Measurements from ENCODE around the gene HEXIM1. TPM values are rescaled to one million over a fixed set of nuclear protein-coding genes. Genes with fewer than 3 reads are reported as not detected.

Gene HEXIM1
- polyA plus RNA-seq, 1 donor, result 36.1 TPM

DNA sequence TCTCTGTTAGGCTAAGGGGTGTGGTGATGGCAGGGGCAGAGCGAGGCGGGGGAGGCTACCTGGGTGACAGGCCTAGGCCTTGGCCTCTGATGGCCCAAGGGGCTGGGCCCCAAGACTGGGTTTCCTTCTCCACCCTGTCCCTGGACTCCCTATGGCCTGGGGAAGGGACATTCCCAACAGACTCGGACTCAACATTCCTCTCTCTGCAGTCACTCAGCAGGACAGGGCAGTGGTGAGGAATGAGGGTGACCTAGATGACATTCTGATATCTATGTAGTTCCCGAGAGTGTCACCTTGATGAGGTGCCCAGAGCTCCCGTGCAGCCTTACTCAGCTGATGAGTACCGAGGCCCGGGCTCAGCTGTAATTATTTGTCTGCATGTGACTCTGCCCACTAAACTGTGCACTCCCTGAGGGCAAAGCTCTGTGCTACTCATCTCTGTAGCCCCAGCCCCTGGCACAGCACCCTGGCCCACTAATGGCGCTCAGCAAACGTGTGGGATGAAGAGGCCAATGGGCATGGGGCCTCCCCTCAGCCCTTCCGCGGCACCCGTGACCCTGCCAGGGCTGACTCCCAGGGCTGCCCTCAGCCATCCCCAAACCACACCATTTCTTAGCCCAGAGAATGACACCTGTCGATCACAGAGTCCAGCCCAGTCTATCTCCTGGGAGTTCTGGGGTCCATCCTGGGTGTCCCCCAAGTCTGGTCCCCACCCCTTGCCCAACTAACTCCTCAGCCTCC, 18.2 kb upstream of the HEXIM1 start:
- Histone ChIP-seq H3K27me3 (ENCODE audit: control insufficient read depth, insufficient read depth, low read length) (no peaks in the 10 kb centered on the region), H3K27ac (ENCODE audit: low read length) (peak overlapping the region; percentile 92), H3K4me3 (ENCODE audit: low read length) (no peak overlapping the region), H3K36me3 (ENCODE audit: control insufficient read depth, insufficient read depth, low read length) (no peaks in the 10 kb centered on the region), H3K9me3 (ENCODE audit: control insufficient read depth, low read depth, low read length) (peaks cover 8% of the 10 kb centered on the region), H3K4me1 (ENCODE audit: control insufficient read depth, insufficient read depth, low read length) (peaks cover 55% of the 10 kb centered on the region)
- WGBS (ENCODE audit: insufficient coverage, low lambda C conversion rate), result no CpG with 5 or more reads among the region's 13 CpGs
- DNase-seq, result no peak

DNA sequence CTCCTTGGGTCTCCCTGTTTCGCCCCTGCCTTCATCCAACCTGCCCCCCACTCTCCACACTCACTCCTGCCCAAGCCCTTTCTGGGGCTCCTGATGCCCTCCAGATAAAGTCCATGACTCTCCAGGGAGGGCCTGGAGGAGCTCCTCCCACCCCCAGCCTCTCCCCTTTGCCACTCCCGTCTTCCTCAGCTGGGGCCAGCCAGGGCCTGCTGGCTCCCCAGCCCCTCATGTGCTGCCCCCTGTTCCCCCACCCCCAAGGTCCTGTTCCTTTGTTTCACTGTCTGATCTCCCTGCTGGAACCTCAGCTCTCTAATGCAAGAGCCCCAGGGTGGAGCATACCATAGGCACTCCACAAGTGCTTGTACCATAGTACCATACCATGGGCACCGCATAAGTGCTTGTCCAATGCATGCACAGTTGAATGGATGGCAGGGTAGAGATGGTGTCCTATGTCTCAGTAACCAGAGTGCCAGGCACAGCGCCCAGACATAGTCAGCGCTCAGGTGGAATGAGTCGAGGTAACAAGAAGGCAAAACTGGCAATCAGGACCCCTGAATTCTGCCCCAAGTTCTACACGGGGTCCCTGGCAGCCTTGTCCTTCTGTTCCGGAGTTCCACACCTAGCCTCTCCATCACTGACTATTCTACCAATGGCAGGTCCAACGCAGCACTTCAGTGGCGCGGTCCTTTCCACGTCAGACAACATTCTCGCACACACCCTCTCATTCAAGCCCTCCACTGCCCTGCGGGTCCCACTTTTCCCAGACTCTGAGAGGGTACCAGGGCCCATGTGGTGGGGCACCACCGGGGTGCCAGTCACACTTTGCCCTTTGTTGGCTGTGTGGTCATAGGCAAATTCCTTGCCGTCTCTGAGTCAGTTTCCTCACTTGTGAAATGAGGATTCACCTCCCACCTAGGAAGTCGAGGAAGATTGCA, 17.3 kb upstream of the HEXIM1 start:
- Histone ChIP-seq H3K4me3 (ENCODE audit: low read length) (peak overlapping the region; percentile 89), H3K27me3 (ENCODE audit: control insufficient read depth, insufficient read depth, low read length) (no peaks in the 10 kb centered on the region), H3K27ac (ENCODE audit: low read length) (peak overlapping the region; percentile 92), H3K9me3 (ENCODE audit: control insufficient read depth, low read depth, low read length) (peaks cover 8% of the 10 kb centered on the region), H3K36me3 (ENCODE audit: control insufficient read depth, insufficient read depth, low read length) (no peaks in the 10 kb centered on the region), H3K4me1 (ENCODE audit: control insufficient read depth, insufficient read depth, low read length) (peaks cover 55% of the 10 kb centered on the region)
- WGBS (ENCODE audit: insufficient coverage, low lambda C conversion rate), result no CpG with 5 or more reads among the region's 17 CpGs
- no peak for DNase-seq

DNA sequence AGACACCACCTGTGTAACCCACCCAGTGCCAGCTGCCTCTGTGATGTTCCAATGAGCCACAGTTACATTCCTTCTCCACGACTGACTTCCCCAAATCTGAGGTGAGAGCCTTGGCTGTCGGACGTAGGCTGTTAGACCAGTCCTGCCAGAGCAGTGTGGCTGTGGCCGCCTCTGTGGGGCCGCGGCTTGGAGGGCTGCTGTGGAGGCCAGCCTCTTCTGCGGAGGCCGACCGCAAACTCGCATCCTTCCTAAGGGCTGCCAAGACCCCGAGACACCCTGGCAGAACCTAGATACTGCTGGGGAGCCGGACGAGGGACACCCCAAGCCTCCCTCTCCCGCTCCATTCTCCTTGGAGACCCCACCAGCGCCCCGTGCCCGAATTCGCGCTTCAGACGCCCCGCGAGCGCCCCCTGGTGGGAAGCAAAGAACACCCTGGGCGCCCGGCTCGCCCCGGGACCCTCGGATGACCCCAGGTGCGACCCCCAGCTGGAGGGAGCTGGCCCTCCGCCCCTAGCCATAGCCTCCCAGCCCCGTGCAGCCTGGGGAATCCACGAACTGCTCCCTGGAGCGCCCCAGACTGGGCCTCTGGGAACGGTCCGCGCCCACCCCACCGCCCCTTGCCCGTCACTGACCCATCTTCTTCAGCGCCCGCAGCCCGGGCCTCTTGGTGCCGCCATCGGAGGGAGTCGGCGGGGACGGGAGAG, 16.5 kb upstream of the HEXIM1 start:
- Histone ChIP-seq H3K27me3 (ENCODE audit: control insufficient read depth, insufficient read depth, low read length) (no peaks in the 10 kb centered on the region), H3K4me3 (ENCODE audit: low read length) (peak overlapping the region; percentile 89), H3K9me3 (ENCODE audit: control insufficient read depth, low read depth, low read length) (peaks cover 8% of the 10 kb centered on the region), H3K27ac (ENCODE audit: low read length) (peak overlapping the region; percentile 68), H3K36me3 (ENCODE audit: control insufficient read depth, insufficient read depth, low read length) (no peaks in the 10 kb centered on the region), H3K4me1 (ENCODE audit: control insufficient read depth, insufficient read depth, low read length) (peaks cover 59% of the 10 kb centered on the region)
- WGBS (ENCODE audit: insufficient coverage, low lambda C conversion rate), result no CpG with 5 or more reads among the region's 46 CpGs
- no peak for DNase-seq

DNA sequence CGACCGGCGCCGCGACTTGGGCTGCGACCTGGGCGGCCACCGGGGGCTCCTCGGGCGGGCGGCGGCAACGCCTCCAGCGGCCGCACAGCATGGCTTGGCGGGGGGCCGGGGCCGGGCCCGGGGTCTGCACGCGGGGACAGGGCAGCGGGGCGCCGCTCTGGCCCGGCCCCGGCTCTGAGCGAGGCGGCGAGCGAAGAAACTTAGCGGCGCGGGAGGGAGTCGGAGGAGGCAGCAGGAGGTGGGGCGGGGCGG, 16.0 kb upstream of the HEXIM1 start, which contains the start of gene PLCD3:
PLCD3 (minus strand) TSS at position 196 of the 252 bp plus-strand sequence; CDS start at position 91, 105 bp downstream.
- DNase-seq, result no peak

DNA sequence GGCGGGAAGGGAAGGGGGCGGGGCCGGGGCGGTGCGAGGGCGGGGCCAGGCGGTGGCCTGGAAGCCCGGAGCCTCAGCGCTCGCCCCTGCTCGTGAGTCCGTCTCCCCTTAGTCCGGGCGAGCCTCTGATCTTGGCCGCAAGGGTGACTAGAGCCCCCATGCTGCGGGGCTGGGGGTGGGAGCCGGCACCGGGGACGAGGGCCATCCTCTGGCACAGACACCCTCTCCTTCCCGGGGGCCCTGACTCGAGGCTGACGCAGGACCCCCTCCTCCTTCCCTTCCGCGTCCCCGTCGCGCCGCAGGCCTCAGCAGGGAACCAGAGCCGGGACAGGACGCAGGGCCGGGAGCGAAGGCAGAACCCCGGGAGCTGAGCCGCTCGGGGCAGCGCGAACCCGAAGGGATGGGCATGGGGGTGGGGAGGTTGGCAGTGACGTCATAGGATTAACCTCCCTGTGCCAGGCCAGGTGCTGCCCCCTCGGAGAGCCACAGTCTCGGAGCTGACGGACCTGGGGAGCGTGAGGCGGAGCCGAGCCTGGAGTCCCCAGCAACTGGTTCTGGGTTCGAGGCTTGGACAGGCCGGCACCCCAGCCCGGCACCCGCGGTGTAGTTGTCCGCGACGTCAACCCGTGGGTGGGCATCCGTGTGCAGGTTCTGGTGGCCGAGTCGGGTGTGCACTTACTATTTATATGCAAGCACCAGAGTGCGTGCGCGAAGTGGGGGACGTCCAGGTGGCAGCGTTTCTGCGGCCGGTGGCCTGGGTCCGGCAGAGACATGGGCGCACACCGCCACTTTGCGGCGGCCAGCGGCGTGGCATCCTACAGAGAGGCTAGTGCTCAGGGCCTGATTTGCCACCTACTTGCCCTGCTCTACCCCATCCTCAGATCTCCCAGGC, 15.5 kb upstream of the HEXIM1 start:
- peak overlapping the region; percentile 98 for H3K27ac ChIP-seq (ENCODE audit: low read length)
- WGBS (ENCODE audit: insufficient coverage, low lambda C conversion rate), result no CpG with 5 or more reads among the region's 71 CpGs
- peak; percentile 72 to 80 for DNase-seq
- H3K4me3 ChIP-seq (ENCODE audit: low read length), result peak overlapping the region; percentile 93
- H3K4me1 ChIP-seq (ENCODE audit: control insufficient read depth, insufficient read depth, low read length), result peaks cover 50% of the 10 kb centered on the region
- H3K9me3 ChIP-seq (ENCODE audit: control insufficient read depth, low read depth, low read length), result peaks cover 8% of the 10 kb centered on the region
- H3K27me3 ChIP-seq (ENCODE audit: control insufficient read depth, insufficient read depth, low read length), result no peaks in the 10 kb centered on the region
- peaks cover under 1% of the 10 kb centered on the region for H3K36me3 ChIP-seq (ENCODE audit: control insufficient read depth, insufficient read depth, low read length)

More for the DNA sequence above, 16.0 kb upstream of the HEXIM1 start, which contains the start of gene PLCD3:
- H3K4me1 ChIP-seq (ENCODE audit: control insufficient read depth, insufficient read depth, low read length), result peaks cover 56% of the 10 kb centered on the region
- H3K4me3 ChIP-seq (ENCODE audit: low read length), result peak within 1 kb of the TSS; percentile 93
- peak within 1 kb of the TSS; percentile 98 for H3K27ac ChIP-seq (ENCODE audit: low read length)
- H3K27me3 ChIP-seq (ENCODE audit: control insufficient read depth, insufficient read depth, low read length), result no peaks in the 10 kb centered on the region
- H3K9me3 ChIP-seq (ENCODE audit: control insufficient read depth, low read depth, low read length), result peaks cover 8% of the 10 kb centered on the region
- WGBS (ENCODE audit: insufficient coverage, low lambda C conversion rate), result no CpG with 5 or more reads among the region's 36 CpGs
- no peaks in the 10 kb centered on the region for H3K36me3 ChIP-seq (ENCODE audit: control insufficient read depth, insufficient read depth, low read length)

DNA sequence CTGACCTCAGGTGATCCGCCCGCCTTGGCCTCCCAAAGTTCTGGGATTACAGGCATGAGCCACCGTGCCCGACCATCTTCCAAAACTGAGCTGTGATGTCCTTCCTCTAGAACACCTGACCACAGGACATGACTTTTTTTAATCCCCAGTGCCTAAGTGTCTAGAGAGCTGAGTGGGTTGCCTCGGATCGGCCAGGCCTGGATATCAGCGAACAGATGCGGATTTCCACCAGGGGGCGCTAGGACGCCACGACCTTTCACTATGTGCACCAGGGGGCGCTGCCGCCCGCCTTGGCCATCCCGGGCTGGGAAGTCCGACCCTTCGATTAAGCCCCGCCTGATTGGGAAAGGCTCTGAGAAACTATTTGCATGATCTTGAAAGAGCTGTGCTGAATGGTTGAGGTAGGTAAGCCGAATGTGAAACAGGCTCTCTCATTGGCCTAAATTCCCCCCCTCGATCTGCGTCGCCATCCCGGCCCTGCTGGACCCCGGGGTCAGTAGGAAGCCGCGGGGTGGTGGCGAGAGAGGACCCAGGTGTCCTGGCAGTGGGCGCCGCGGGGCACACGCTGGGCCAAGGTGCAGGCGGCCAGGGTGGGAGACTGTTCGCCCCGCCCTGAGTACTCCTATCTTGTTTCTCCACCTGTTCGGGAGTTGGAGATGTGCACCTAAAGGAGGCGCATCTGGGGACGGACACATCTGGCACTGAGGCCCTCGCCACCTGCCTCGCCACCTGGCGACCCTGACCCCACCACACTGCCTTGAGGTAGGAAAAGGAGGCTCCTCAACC, 12.9 kb upstream of the HEXIM1 start, which contains the start of gene ACBD4:
ACBD4 (plus strand) TSS at position 496 of the 786 bp plus-strand sequence. CDS start 458 bp downstream, outside the sequence.
- H3K27me3 ChIP-seq (ENCODE audit: control insufficient read depth, insufficient read depth, low read length), result no peaks in the 10 kb centered on the region
- peak; percentile 97 for DNase-seq
- peaks cover 26% of the 10 kb centered on the region for H3K4me1 ChIP-seq (ENCODE audit: control insufficient read depth, insufficient read depth, low read length)
- H3K9me3 ChIP-seq (ENCODE audit: control insufficient read depth, low read depth, low read length), result peaks cover 8% of the 10 kb centered on the region
- WGBS (ENCODE audit: insufficient coverage, low lambda C conversion rate), result no CpG with 5 or more reads among the region's 40 CpGs
- H3K4me3 ChIP-seq (ENCODE audit: low read length), result peak within 1 kb of the TSS; percentile 57
- H3K36me3 ChIP-seq (ENCODE audit: control insufficient read depth, insufficient read depth, low read length), result peaks cover 4% of the 10 kb centered on the region
- H3K27ac ChIP-seq (ENCODE audit: low read length), result peak within 1 kb of the TSS; percentile 1

DNA sequence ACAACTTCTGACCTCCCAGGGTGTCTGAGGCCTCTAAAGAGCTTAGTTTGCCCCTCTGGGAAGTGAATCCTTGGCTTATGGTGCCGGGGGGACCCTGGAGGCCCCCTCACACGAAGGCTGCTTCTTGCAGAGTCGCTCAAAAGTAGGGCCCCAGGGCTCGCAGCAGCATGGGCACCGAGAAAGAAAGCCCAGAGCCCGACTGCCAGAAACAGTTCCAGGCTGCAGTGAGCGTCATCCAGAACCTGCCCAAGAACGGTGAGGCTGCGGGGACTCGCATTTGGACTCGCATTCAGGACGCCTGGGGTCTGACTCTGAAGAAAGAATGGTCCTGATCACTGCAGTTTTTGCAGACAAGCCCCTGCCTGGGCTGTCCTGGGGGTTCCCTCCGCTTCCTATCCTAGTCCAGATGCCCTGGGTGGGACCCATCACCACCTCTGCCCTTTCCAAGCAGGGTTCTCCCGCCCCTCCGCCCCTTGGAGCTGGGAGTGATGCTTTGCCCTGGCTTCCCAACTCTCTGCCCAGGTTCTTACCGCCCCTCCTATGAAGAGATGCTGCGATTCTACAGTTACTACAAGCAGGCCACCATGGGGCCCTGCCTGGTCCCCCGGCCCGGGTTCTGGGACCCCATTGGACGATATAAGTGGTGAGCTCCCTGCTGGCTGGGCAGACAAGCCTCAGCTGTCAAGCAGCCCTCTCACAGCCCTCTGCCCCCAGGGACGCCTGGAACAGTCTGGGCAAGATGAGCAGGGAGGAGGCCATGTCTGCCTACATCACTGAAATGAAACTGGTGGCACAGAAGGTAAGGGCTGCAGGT, 12.1 kb upstream of the HEXIM1 start:
- Histone ChIP-seq H3K36me3 (ENCODE audit: control insufficient read depth, insufficient read depth, low read length) (peaks cover 4% of the 10 kb centered on the region), H3K4me1 (ENCODE audit: control insufficient read depth, insufficient read depth, low read length) (peaks cover 18% of the 10 kb centered on the region), H3K27ac (ENCODE audit: low read length) (peak overlapping the region; percentile 1), H3K27me3 (ENCODE audit: control insufficient read depth, insufficient read depth, low read length) (no peaks in the 10 kb centered on the region), H3K4me3 (ENCODE audit: low read length) (peak overlapping the region; percentile 57), H3K9me3 (ENCODE audit: control insufficient read depth, low read depth, low read length) (peaks cover 8% of the 10 kb centered on the region)
- WGBS (ENCODE audit: insufficient coverage, low lambda C conversion rate), result no CpG with 5 or more reads among the region's 21 CpGs
- DNase-seq, result no peak

DNA sequence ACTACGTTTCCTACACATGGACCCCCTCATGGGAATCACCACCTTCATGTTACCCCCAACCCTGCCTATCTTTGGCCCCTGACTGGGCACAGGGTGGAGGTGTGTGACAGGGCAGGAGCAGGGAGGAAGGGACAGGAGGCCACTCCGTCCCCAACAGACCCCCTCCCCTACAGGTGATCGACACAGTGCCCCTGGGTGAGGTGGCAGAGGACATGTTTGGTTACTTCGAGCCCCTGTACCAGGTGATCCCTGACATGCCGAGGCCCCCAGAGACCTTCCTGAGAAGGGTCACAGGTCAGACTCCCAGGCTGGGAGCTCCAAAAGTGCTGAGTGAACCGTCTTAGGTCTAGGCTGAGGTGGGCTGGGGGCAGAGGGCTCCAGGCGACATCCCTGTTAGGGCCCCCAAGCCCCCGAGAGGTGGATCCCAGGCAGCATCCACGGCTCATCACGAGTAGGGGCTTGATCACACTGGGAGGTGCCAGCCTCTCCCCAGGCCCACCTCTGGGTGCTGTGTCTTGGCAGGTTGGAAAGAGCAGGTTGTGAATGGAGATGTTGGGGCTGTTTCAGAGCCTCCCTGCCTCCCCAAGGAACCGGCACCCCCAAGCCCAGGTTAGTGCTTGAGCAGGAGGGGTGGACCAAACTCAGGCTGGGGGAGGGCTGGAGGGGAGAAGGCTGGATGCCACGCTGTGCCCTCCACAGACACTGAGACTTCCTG, 11.3 kb upstream of the HEXIM1 start:
- no CpG with 5 or more reads among the region's 12 CpGs for WGBS (ENCODE audit: insufficient coverage, low lambda C conversion rate)
- Histone ChIP-seq H3K36me3 (ENCODE audit: control insufficient read depth, insufficient read depth, low read length) (peaks cover 4% of the 10 kb centered on the region), H3K27ac (ENCODE audit: low read length) (no peak overlapping the region), H3K27me3 (ENCODE audit: control insufficient read depth, insufficient read depth, low read length) (no peaks in the 10 kb centered on the region), H3K4me1 (ENCODE audit: control insufficient read depth, insufficient read depth, low read length) (peaks cover 12% of the 10 kb centered on the region), H3K4me3 (ENCODE audit: low read length) (no peak overlapping the region), H3K9me3 (ENCODE audit: control insufficient read depth, low read depth, low read length) (peaks cover 8% of the 10 kb centered on the region)
- DNase-seq, result no peak

Measured in large intestine (tissue), 3 donors.